ENCODE data around the gene S1PR3. TPM values are rescaled to one million over a fixed set of nuclear protein-coding genes. Genes with fewer than 3 reads are reported as not detected.

Gene S1PR3
- total and polyA plus RNA-seq, 9 donors = 1.9 to 18.5 (median 5.9) TPM

GRCh38 chr9:89032173-89032572 is 40.9 kb downstream of the S1PR3 start:
- intact Hi-C loops (cut with DNase I) = no loop called here
- H3K4me1 ChIP-seq (ENCODE audit: insufficient read depth) = no peaks in the 10 kb centered on the region
- no peak for TF ChIP-seq POLR2A (IDR thresholded peaks at IDR 0.05)
- no peak for TF ChIP-seq EP300 (IDR thresholded peaks at IDR 0.05)
- TF ChIP-seq CTCF (IDR thresholded peaks at IDR 0.05) = no peak
- DNase-seq = no peak
- no peak overlapping the region for H3K4me3 ChIP-seq
- 89 to 90% (median 89%) methylated on average over 5 of the region's 5 CpGs for WGBS, 3 donors
- H3K27ac ChIP-seq = no peak overlapping the region
- no peaks in the 10 kb centered on the region for H3K9me3 ChIP-seq
- H3K27me3 ChIP-seq = no peaks in the 10 kb centered on the region
- H3K36me3 ChIP-seq = no peaks in the 10 kb centered on the region

GRCh38 chr9:89032661-89033060 is 41.4 kb downstream of the S1PR3 start:
- intact Hi-C loops (cut with DNase I) = no loop called here
- no peaks in the 10 kb centered on the region for H3K4me1 ChIP-seq (ENCODE audit: insufficient read depth)
- 67 to 87% (median 86%) methylated on average over 5 of the region's 5 CpGs for WGBS, 3 donors
- TF ChIP-seq EP300 (IDR thresholded peaks at IDR 0.05) = no peak
- TF ChIP-seq CTCF (IDR thresholded peaks at IDR 0.05) = no peak
- TF ChIP-seq POLR2A (IDR thresholded peaks at IDR 0.05) = no peak
- no peak for DNase-seq
- H3K27ac ChIP-seq = no peak overlapping the region
- no peak overlapping the region for H3K4me3 ChIP-seq
- no peaks in the 10 kb centered on the region for H3K27me3 ChIP-seq
- no peaks in the 10 kb centered on the region for H3K36me3 ChIP-seq
- H3K9me3 ChIP-seq = no peaks in the 10 kb centered on the region

DNA sequence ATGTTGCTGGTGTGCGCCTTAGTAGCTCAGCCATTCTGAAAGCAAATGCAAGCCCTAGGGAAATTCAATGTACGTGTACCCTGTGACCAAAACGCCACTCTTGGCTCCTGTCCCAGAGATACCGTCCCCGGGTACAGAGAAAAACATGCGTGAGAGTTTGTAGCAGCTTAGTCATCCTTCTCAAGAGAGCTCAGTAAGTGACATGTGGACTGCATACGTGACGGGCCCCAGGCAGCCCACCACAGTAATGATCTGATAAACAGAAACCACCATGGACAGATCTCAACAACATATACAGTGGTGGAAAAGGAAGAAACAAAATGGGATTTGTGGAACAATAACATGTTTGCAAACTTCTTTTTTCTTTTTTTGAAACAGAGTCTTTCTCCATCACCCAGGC is 45.1 kb downstream of the S1PR3 start:
- Histone ChIP-seq H3K9me3 (no peaks in the 10 kb centered on the region), H3K27me3 (no peaks in the 10 kb centered on the region), H3K4me3 (no peak overlapping the region), H3K36me3 (no peaks in the 10 kb centered on the region), H3K27ac (no peak overlapping the region), H3K4me1 (ENCODE audit: insufficient read depth) (no peaks in the 10 kb centered on the region)
- TF ChIP-seq POLR2A (IDR thresholded peaks at IDR 0.05) = no peak
- no peak for TF ChIP-seq EP300 (IDR thresholded peaks at IDR 0.05)
- TF ChIP-seq CTCF (IDR thresholded peaks at IDR 0.05) = no peak
- WGBS, 3 donors = 68 to 73% (median 70%) methylated on average over 8 of the region's 8 CpGs
- intact Hi-C loops (cut with DNase I) = no loop called here
- no peak for DNase-seq

DNA sequence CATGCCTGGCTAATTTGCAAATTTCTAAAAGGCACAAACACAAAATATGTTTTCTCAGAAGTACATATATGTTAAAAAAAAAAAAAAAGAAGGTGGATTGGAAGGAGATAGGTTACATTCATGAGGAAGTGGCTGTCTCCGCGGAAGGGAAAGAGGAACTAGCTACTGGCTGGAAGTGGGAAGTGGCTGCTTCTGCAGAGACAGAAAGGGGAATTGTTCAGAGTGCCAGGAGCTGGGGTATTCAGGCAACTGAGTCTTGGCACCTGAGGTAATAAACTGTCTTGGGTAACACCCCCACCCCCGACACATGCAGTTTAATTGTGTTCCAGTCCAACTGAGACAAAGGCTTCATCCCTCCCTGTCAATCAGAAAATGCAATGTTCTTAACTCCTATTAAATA is 45.6 kb downstream of the S1PR3 start:
- Histone ChIP-seq H3K27ac (no peak overlapping the region), H3K9me3 (no peaks in the 10 kb centered on the region), H3K4me1 (ENCODE audit: insufficient read depth) (no peaks in the 10 kb centered on the region), H3K4me3 (no peak overlapping the region), H3K27me3 (no peaks in the 10 kb centered on the region), H3K36me3 (no peaks in the 10 kb centered on the region)
- TF ChIP-seq EP300 (IDR thresholded peaks at IDR 0.05) (no peak), CTCF (IDR thresholded peaks at IDR 0.05) (no peak), POLR2A (IDR thresholded peaks at IDR 0.05) (no peak)
- 68 to 85% (median 84%) methylated on average over 3 of the region's 3 CpGs for WGBS, 3 donors
- intact Hi-C loops (cut with DNase I) = no loop called here
- no peak for DNase-seq

DNA sequence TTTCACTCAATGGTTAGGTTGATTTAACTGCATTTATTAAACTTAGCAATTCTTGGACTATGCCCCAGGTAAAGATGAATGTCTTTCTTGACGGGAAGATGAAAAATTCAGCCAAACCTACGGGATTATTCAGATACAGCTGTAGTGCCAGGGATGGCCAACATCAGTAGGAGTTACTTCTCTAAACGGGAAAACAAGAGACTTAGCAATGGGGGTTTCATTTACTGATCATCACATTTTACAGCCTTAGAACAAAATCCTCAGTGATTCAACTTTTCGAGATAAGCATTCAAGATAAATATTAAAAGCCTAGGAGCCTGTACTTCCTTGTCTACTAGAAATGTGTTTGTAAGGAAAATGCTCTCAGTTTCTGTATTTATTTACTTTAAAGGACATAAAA is 46.1 kb downstream of the S1PR3 start:
- Histone ChIP-seq H3K4me3 (no peak overlapping the region), H3K27ac (no peak overlapping the region), H3K4me1 (ENCODE audit: insufficient read depth) (no peaks in the 10 kb centered on the region), H3K36me3 (no peaks in the 10 kb centered on the region), H3K9me3 (no peaks in the 10 kb centered on the region), H3K27me3 (no peaks in the 10 kb centered on the region)
- TF ChIP-seq POLR2A (IDR thresholded peaks at IDR 0.05) (no peak), EP300 (IDR thresholded peaks at IDR 0.05) (no peak), CTCF (IDR thresholded peaks at IDR 0.05) (no peak)
- WGBS, 3 donors = 34 to 42% (median 41%) methylated on average over 4 of the region's 4 CpGs
- no peak for DNase-seq
- intact Hi-C loops (cut with DNase I) = no loop called here

Data from ovary (tissue), 9 donors.